Measurements from ENCODE around the gene MAPKAPK3. TPM values are rescaled to one million over a fixed set of nuclear protein-coding genes. Genes with fewer than 3 reads are reported as not detected.
A peak's percentile ranks its signal among the peaks of the same experiment; 100 is the strongest.

Gene MAPKAPK3
- total RNA-seq, 1 donor from 2014 or later: 23.7 TPM

DNA sequence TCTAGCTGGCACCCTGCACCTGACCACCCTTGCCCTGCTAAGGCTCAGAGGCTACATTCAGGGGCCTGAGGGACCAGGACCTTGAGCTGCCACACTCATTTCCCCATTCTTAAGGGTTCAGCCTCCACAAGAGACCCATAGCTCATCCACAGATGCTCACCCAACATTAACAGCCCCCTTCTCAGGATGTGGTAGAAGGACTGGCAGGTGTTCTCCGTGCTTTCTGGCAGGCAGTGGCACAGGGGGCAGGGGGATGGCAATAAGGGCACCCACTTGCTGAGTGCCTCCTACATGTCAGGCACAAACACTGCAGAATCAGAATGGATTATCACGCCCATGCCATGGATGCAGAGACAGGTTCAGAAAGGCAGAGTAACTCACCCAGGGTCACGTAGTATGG, 9.4 kb downstream of the MAPKAPK3 start:
- Histone ChIP-seq H3K27ac (no peak overlapping the region), H3K4me3 (no peak overlapping the region), H3K36me3 (no peaks in the 10 kb centered on the region), H3K9me3 (no peaks in the 10 kb centered on the region), H3K27me3 (no peaks in the 10 kb centered on the region), H3K4me1 (no peaks in the 10 kb centered on the region)
- DNase-seq (ENCODE audit: low spot score in 2 of 2): no peak
- TF ChIP-seq CTCF (IDR thresholded peaks at IDR 0.05): no peak
- intact Hi-C loops (cut with DNase I): no loop called here

GRCh38 chr3:50627407-50628051, 10.6 kb downstream of the MAPKAPK3 start:
- Histone ChIP-seq H3K9me3 (no peaks in the 10 kb centered on the region), H3K36me3 (no peaks in the 10 kb centered on the region), H3K27me3 (no peaks in the 10 kb centered on the region), H3K4me3 (no peak overlapping the region), H3K4me1 (no peaks in the 10 kb centered on the region), H3K27ac (no peak overlapping the region)
- intact Hi-C loops (cut with DNase I): no loop called here
- peak in 1 of 2 donors; percentile 80 for DNase-seq (ENCODE audit: low spot score in 2 of 2)
- no peak for TF ChIP-seq CTCF (IDR thresholded peaks at IDR 0.05)

GRCh38 chr3:50628601-50629000, 11.7 kb downstream of the MAPKAPK3 start:
- no peak for TF ChIP-seq CTCF (IDR thresholded peaks at IDR 0.05)
- no peaks in the 10 kb centered on the region for H3K4me1 ChIP-seq
- H3K27me3 ChIP-seq: no peaks in the 10 kb centered on the region
- no peak overlapping the region for H3K27ac ChIP-seq
- no peaks in the 10 kb centered on the region for H3K36me3 ChIP-seq
- DNase-seq (ENCODE audit: low spot score in 2 of 2): no peak
- H3K4me3 ChIP-seq: no peak overlapping the region
- intact Hi-C loops (cut with DNase I): no loop called here
- H3K9me3 ChIP-seq: no peaks in the 10 kb centered on the region

- Histone ChIP-seq H3K9me3 (no peaks in the 10 kb centered on the region), H3K36me3 (no peaks in the 10 kb centered on the region), H3K27ac (no peak overlapping the region), H3K4me1 (no peaks in the 10 kb centered on the region), H3K27me3 (no peaks in the 10 kb centered on the region), H3K4me3 (no peak overlapping the region)
- intact Hi-C loops (cut with DNase I): no loop called here
- TF ChIP-seq CTCF (IDR thresholded peaks at IDR 0.05): no peak
- DNase-seq (ENCODE audit: low spot score in 2 of 2): no peak
These were observed 13.4 kb downstream of the MAPKAPK3 start for GRCh38 chr3:50630394-50630793.

- Histone ChIP-seq H3K9me3 (no peaks in the 10 kb centered on the region), H3K27ac (no peak overlapping the region), H3K27me3 (no peaks in the 10 kb centered on the region), H3K4me1 (no peaks in the 10 kb centered on the region), H3K4me3 (no peak overlapping the region), H3K36me3 (no peaks in the 10 kb centered on the region)
- no peak for TF ChIP-seq CTCF (IDR thresholded peaks at IDR 0.05)
- DNase-seq (ENCODE audit: low spot score in 2 of 2): no peak
- intact Hi-C loops (cut with DNase I): no loop called here
These were observed 13.9 kb downstream of the MAPKAPK3 start for GRCh38 chr3:50630877-50631276.

- intact Hi-C loops (cut with DNase I): no loop called here
- TF ChIP-seq CTCF (IDR thresholded peaks at IDR 0.05): no peak
- H3K27me3 ChIP-seq: no peaks in the 10 kb centered on the region
- H3K9me3 ChIP-seq: no peaks in the 10 kb centered on the region
- H3K4me1 ChIP-seq: no peaks in the 10 kb centered on the region
- no peaks in the 10 kb centered on the region for H3K36me3 ChIP-seq
- DNase-seq (ENCODE audit: low spot score in 2 of 2): no peak
- no peak overlapping the region for H3K4me3 ChIP-seq
- no peak overlapping the region for H3K27ac ChIP-seq
These were observed 15.5 kb downstream of the MAPKAPK3 start for GRCh38 chr3:50632450-50632849.
